ENCODE data around the gene TXNDC12. TPM values are rescaled to one million over a fixed set of nuclear protein-coding genes. Genes with fewer than 3 reads are reported as not detected.

TXNDC12 gene
- total RNA-seq, 1 experiment from 2014 or later: 77.5 TPM

GRCh38 chr1:51973587-51974474 lies 81.2 kb downstream of the TXNDC12 start:
- no peak for ATAC-seq
- no TSS peak for BruUV-seq (replicated peaks)

More at GRCh38 chr1:51973587-51974474, 81.2 kb downstream of the TXNDC12 start:
- Histone ChIP-seq H3K9me3 (ENCODE audit: control insufficient read depth, insufficient read depth, low read depth, low read length) (no peaks in the 10 kb centered on the region), H3K36me3 (ENCODE audit: control insufficient read depth, insufficient read depth, low read length) (no peaks in the 10 kb centered on the region), H3K4me1 (ENCODE audit: control insufficient read depth, insufficient read depth, low read length) (no peaks in the 10 kb centered on the region), H3K4me3 (ENCODE audit: low read depth in 2 of 2, low read length in 2 of 2) (no peak overlapping the region), H3K27ac (ENCODE audit: low read length) (no peak overlapping the region), H3K27me3 (ENCODE audit: control insufficient read depth, insufficient read depth, low read length) (no peaks in the 10 kb centered on the region)
- TF ChIP-seq REST (IDR thresholded peaks at IDR 0.05; ENCODE audit: insufficient read depth in 1 of 2, low read depth in 2 of 2, low read length in 1 of 2) (no peak), CTCF (IDR thresholded peaks at IDR 0.05) (no peak), TCF7L2 (IDR thresholded peaks at IDR 0.05; ENCODE audit: low read depth, low read length) (no peak), SIN3A (IDR thresholded peaks at IDR 0.05; ENCODE audit: borderline replicate concordance, insufficient read depth, low read depth, low read length) (no peak), POLR2AphosphoS5 (IDR thresholded peaks at IDR 0.05; ENCODE audit: low read depth, low read length) (no peak)
- no peak for DNase-seq (ENCODE audit: low read depth, low spot score)
- ChIA-PET POLR2A (no interaction called here), CTCF (no interaction called here)
- intact Hi-C loops (cut with micrococcal nuclease; ENCODE audit: unreplicated experiment) (no loop called here), in situ Hi-C loops (cut with HindIII; ENCODE audit: low pct_unique_long_range_greater_than_20kb, low sequenced_read_pairs) (no loop called here)

Other genes starting within 250 kb of the TXNDC12 start
- gene NRDC, start 176.5 kb downstream of the TXNDC12 start, total RNA-seq (2021; ENCODE audit: unreplicated experiment): 180 TPM
- gene RAB3B, start 64.5 kb downstream of the TXNDC12 start, total RNA-seq (2021; ENCODE audit: unreplicated experiment): 1.2 TPM
- gene KTI12, start 21.4 kb downstream of the TXNDC12 start, total RNA-seq (2021; ENCODE audit: unreplicated experiment): 13.1 TPM
- gene BTF3L4, start 1.1 kb upstream of the TXNDC12 start, total RNA-seq (2021; ENCODE audit: unreplicated experiment): 65.6 TPM
- gene ZFYVE9, start 86.9 kb upstream of the TXNDC12 start, total RNA-seq (2021; ENCODE audit: unreplicated experiment): 18.0 TPM